Measurements from ENCODE around the gene SHC2.

DNA sequence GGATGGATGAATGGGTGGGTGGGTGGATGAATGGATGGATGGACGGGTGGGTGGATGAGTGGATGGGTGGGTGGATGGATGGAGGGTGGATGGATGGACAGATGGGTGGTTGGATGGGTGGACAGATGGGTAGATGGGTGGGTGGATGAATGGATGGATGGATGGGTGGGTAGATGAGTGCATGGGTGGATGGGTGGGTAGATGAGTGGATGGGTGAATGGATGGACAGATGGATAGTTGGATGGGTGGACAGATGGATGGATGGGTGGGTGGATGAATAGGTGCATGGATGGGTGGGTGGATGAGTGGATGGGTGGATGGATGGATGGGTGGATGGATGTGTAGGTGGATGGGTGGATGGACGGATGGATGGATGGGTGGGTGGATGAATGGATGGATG, 17.8 kb downstream of the SHC2 start:
- TF ChIP-seq CTCF (IDR thresholded peaks at IDR 0.05; ENCODE audit: poor library complexity) (no peak), EZH2 (IDR thresholded peaks at IDR 0.05; ENCODE audit: borderline replicate concordance) (no peak), EZH2phosphoT487 (IDR thresholded peaks at IDR 0.05; ENCODE audit: low read depth, severe bottlenecking, unreplicated experiment) (no peak)

Measured in hepatocyte (in vitro differentiated cells).